Testis (tissue), 3 donors: Measurements from ENCODE around the gene TMC6. TPM values are rescaled to one million over a fixed set of nuclear protein-coding genes. Genes with fewer than 3 reads are reported as not detected.

Experiments used
- DNase-seq: peaks from one replicate; pipeline ENCODE4 v3.0.0-alpha.2; 2019
- H3K27ac ChIP-seq, 2 donors: fragments of 200-600 bp; sonication (generic); one replicate each; pipeline ENCODE4 v1.5.1; 2019
- H3K27me3 ChIP-seq: fragments of 200-600 bp; sonication (generic); one replicate; pipeline ENCODE4 v1.5.1; 2019
- H3K36me3 ChIP-seq: fragments of 200-600 bp; sonication (generic); one replicate; pipeline ENCODE4 v1.5.1; 2017; ENCODE audit warnings: low read depth; ENCODE audit errors: missing control alignments
- H3K4me1 ChIP-seq: fragments of 200-600 bp; sonication (generic); one replicate; pipeline ENCODE4 v1.5.1; 2019
- H3K4me3 ChIP-seq, 2 donors: fragments of 200-600 bp; sonication (generic); one replicate each; pipeline ENCODE4 v1.5.1; 2017 to 2019
- H3K9me3 ChIP-seq: fragments of 200-600 bp; sonication (generic); one replicate; pipeline ENCODE4 v1.5.1; 2017
- CTCF ChIP-seq, 3 experiments: fragments of 450-650 bp in 2 of 3; fragments of 200-600 bp in 1 of 3; sonication (generic) in 1 of 3; IDR thresholded peaks; one replicate each; pipeline ENCODE4 v1.5.1; 2016 to 2019; ENCODE audit warnings: antibody characterized with exemption in 3 of 3, mild to moderate bottlenecking in 2 of 3, moderate library complexity in 1 of 3
- POLR2A ChIP-seq: fragments of 450-650 bp; IDR thresholded peaks from one replicate; pipeline ENCODE4 v1.6.1; 2017; ENCODE audit warnings: antibody characterized with exemption, mild to moderate bottlenecking, moderate library complexity
- WGBS, 2 donors: methylation state at CpG; one replicate each; pipeline ENCODE4 v1.1.5; 2018; 5-methylcytosine and 5-hydroxymethylcytosine counted together
- intact Hi-C: fragments of 100-400 bp; cut with DNase I; formaldehyde crosslinking; loops from one replicate; pipeline ENCODE4 v1.15.1; 2023; ENCODE audit warnings: low total_unique reads
- polyA plus RNA-seq: library from polyadenylated mRNA; stranded (reverse); fragments of 350-450 nt; fragmentation: Illumina TruSeq; extraction: RNeasy Lipid Tissue Mini Kit (QIAGEN cat#74804); gene quantifications from one replicate; pipeline ENCODE4 v1.2.3, GENCODE V29; 2014; ENCODE audit warnings: low read depth, low replicate concordance; ENCODE audit not compliant: insufficient read depth
- total RNA-seq, 2 donors: library from RNA; depleted of rRNA; stranded (reverse); fragments of >200 nt; gene quantifications; one replicate each; pipeline ENCODE4 v1.2.3, GENCODE V29; 2016

The TMC6 gene
- total and polyA plus RNA-seq, 3 donors from 2014 or later = 10.8 to 20.3 (median 18.0) TPM

- Histone ChIP-seq H3K27ac (no peak within 1 kb of the TSS), H3K36me3 (no peaks in the 10 kb centered on the region), H3K4me1 (peaks cover 25% of the 10 kb centered on the region), H3K27me3 (no peaks in the 10 kb centered on the region), H3K9me3 (no peaks in the 10 kb centered on the region), H3K4me3 (peak within 1 kb of the TSS in 1 of 2 donors; percentile 39)
- DNase-seq = no peak
- WGBS, 2 donors = 63 to 73% methylated on average over 5 to 10 of the region's 10 CpGs
- no peak for TF ChIP-seq CTCF (IDR thresholded peaks at IDR 0.05)
- TF ChIP-seq POLR2A = no peak
- intact Hi-C loops = no loop called here
Measured at GRCh38 chr17:78130437-78131101, 2.0 kb upstream of the TMC6 start, which contains the start of gene TMC8. Gene TMC8, plus strand, starts transcription at chr17:78130771. Its CDS starts 818 bp downstream, at chr17:78131589.

GRCh38 chr17:78130090-78130436 is 1.5 kb upstream of the TMC6 start:
- Histone ChIP-seq H3K4me3 (no peak overlapping the region), H3K4me1 (peaks cover 25% of the 10 kb centered on the region)
- TF ChIP-seq CTCF (IDR thresholded peaks at IDR 0.05) = no peak
- TF ChIP-seq POLR2A = no peak

GRCh38 chr17:78129351-78130089 is 965 bp upstream of the TMC6 start:
- Histone ChIP-seq H3K27me3 (no peaks in the 10 kb centered on the region), H3K4me3 (no peak overlapping the region), H3K9me3 (no peaks in the 10 kb centered on the region), H3K27ac (no peak overlapping the region), H3K36me3 (no peaks in the 10 kb centered on the region), H3K4me1 (peaks cover 25% of the 10 kb centered on the region)
- no peak for DNase-seq
- 73 to 77% methylated on average over 4 of the region's 4 CpGs for WGBS, 2 donors
- intact Hi-C loops = no loop called here
- TF ChIP-seq POLR2A = no peak
- TF ChIP-seq CTCF (IDR thresholded peaks at IDR 0.05) = no peak

More at GRCh38 chr17:78130090-78130436, 1.5 kb upstream of the TMC6 start:
- intact Hi-C loops = no loop called here
- H3K27ac ChIP-seq = no peak overlapping the region
- H3K27me3 ChIP-seq = no peaks in the 10 kb centered on the region
- H3K9me3 ChIP-seq = no peaks in the 10 kb centered on the region
- no peak for DNase-seq
- WGBS, 2 donors = 56 to 57% methylated on average over 4 to 5 of the region's 5 CpGs
- no peaks in the 10 kb centered on the region for H3K36me3 ChIP-seq

GRCh38 chr17:78127888-78128550 is 536 bp downstream of the TMC6 start:
- H3K27me3 ChIP-seq = no peaks in the 10 kb centered on the region
- peak overlapping the region; percentile 47 to 67 for H3K27ac ChIP-seq
- no peaks in the 10 kb centered on the region for H3K9me3 ChIP-seq
- DNase-seq = no peak
- TF ChIP-seq CTCF (IDR thresholded peaks at IDR 0.05) (no peak), POLR2A (no peak)
- intact Hi-C loops = no loop called here
- 2% methylated on average over 24 of the region's 39 CpGs; no CpG with 5 or more reads in 1 of the 2 donors for WGBS, 2 donors
- H3K4me3 ChIP-seq = peak overlapping the region; percentile 58 to 74
- H3K36me3 ChIP-seq = no peaks in the 10 kb centered on the region
- H3K4me1 ChIP-seq = peaks cover 25% of the 10 kb centered on the region
